Measurements from ENCODE around the gene PPFIBP2. TPM values are rescaled to one million over a fixed set of nuclear protein-coding genes. Genes with fewer than 3 reads are reported as not detected.

Gene PPFIBP2
- total RNA-seq, 1 donor from 2014 or later = 74.1 TPM

GRCh38 chr11:7536100-7536499, 22.3 kb downstream of the PPFIBP2 start:
- no peaks in the 10 kb centered on the region for H3K36me3 Mint-ChIP-seq (ENCODE audit: unreplicated experiment)
- H3K27ac Mint-ChIP-seq (ENCODE audit: unreplicated experiment) = no peak overlapping the region
- H3K4me1 Mint-ChIP-seq (ENCODE audit: unreplicated experiment) = no peaks in the 10 kb centered on the region
- no peak for DNase-seq (ENCODE audit: extremely low spot score, unreplicated experiment)
- no peaks in the 10 kb centered on the region for H3K9me3 Mint-ChIP-seq (ENCODE audit: unreplicated experiment)
- H3K4me3 Mint-ChIP-seq (ENCODE audit: unreplicated experiment) = no peak overlapping the region
- TF ChIP-seq CTCF (IDR thresholded peaks at IDR 0.05) = peak; percentile 24
- peaks cover 27% of the 10 kb centered on the region for H3K27me3 Mint-ChIP-seq (ENCODE audit: unreplicated experiment)

GRCh38 chr11:7537265-7537664, 23.5 kb downstream of the PPFIBP2 start:
- Mint-ChIP-seq H3K4me3 (ENCODE audit: unreplicated experiment) (no peak overlapping the region), H3K4me1 (ENCODE audit: unreplicated experiment) (no peaks in the 10 kb centered on the region), H3K27ac (ENCODE audit: unreplicated experiment) (no peak overlapping the region), H3K27me3 (ENCODE audit: unreplicated experiment) (peaks cover 32% of the 10 kb centered on the region), H3K9me3 (ENCODE audit: unreplicated experiment) (no peaks in the 10 kb centered on the region), H3K36me3 (ENCODE audit: unreplicated experiment) (no peaks in the 10 kb centered on the region)
- no peak for DNase-seq (ENCODE audit: extremely low spot score, unreplicated experiment)
- no peak for TF ChIP-seq CTCF (IDR thresholded peaks at IDR 0.05)

GRCh38 chr11:7538031-7538430, 24.2 kb downstream of the PPFIBP2 start:
- DNase-seq (ENCODE audit: extremely low spot score, unreplicated experiment) = no peak
- Mint-ChIP-seq H3K27ac (ENCODE audit: unreplicated experiment) (no peak overlapping the region), H3K36me3 (ENCODE audit: unreplicated experiment) (no peaks in the 10 kb centered on the region), H3K4me3 (ENCODE audit: unreplicated experiment) (no peak overlapping the region), H3K9me3 (ENCODE audit: unreplicated experiment) (no peaks in the 10 kb centered on the region), H3K27me3 (ENCODE audit: unreplicated experiment) (peaks cover 32% of the 10 kb centered on the region), H3K4me1 (ENCODE audit: unreplicated experiment) (no peaks in the 10 kb centered on the region)
- no peak for TF ChIP-seq CTCF (IDR thresholded peaks at IDR 0.05)

- H3K36me3 Mint-ChIP-seq (ENCODE audit: unreplicated experiment) = no peaks in the 10 kb centered on the region
- H3K4me3 Mint-ChIP-seq (ENCODE audit: unreplicated experiment) = no peak overlapping the region
- TF ChIP-seq CTCF (IDR thresholded peaks at IDR 0.05) = no peak
- no peak overlapping the region for H3K27ac Mint-ChIP-seq (ENCODE audit: unreplicated experiment)
- H3K27me3 Mint-ChIP-seq (ENCODE audit: unreplicated experiment) = peaks cover 29% of the 10 kb centered on the region
- DNase-seq (ENCODE audit: extremely low spot score, unreplicated experiment) = no peak
- H3K9me3 Mint-ChIP-seq (ENCODE audit: unreplicated experiment) = no peaks in the 10 kb centered on the region
- H3K4me1 Mint-ChIP-seq (ENCODE audit: unreplicated experiment) = no peaks in the 10 kb centered on the region
These were observed 25.0 kb downstream of the PPFIBP2 start for GRCh38 chr11:7538466-7539454.

GRCh38 chr11:7540830-7541555, 27.2 kb downstream of the PPFIBP2 start:
- no peak overlapping the region for H3K4me3 Mint-ChIP-seq (ENCODE audit: unreplicated experiment)
- H3K36me3 Mint-ChIP-seq (ENCODE audit: unreplicated experiment) = no peaks in the 10 kb centered on the region
- no peak for DNase-seq (ENCODE audit: extremely low spot score, unreplicated experiment)
- no peak for TF ChIP-seq CTCF (IDR thresholded peaks at IDR 0.05)
- H3K4me1 Mint-ChIP-seq (ENCODE audit: unreplicated experiment) = no peaks in the 10 kb centered on the region
- no peaks in the 10 kb centered on the region for H3K9me3 Mint-ChIP-seq (ENCODE audit: unreplicated experiment)
- H3K27me3 Mint-ChIP-seq (ENCODE audit: unreplicated experiment) = peaks cover 20% of the 10 kb centered on the region
- H3K27ac Mint-ChIP-seq (ENCODE audit: unreplicated experiment) = no peak overlapping the region

All from osteocyte (in vitro differentiated cells).